ENCODE results near the gene TNFAIP8L3.

DNA sequence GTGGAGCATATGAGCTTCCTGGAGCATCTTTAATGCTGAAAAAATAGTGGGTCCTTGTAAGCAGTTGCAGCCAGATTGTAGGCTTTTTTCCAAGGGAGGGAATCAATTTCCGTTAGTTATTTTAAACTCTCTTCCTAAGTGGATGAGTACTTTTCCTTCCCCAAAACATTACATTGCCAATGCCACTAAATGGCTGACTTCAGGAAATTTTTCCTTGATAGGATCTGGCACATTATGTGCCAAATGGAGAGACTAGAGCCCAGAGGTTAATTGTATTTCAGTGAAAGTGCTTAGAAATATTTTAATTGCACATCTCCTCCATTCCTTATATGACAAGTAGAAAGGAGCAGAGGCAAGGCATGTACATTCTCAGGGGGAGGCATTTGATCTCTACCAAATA, 83.5 kb downstream of the TNFAIP8L3 start:
- no peak for TF ChIP-seq POLR2A (IDR thresholded peaks at IDR 0.05)
- TF ChIP-seq, protein P1, sequence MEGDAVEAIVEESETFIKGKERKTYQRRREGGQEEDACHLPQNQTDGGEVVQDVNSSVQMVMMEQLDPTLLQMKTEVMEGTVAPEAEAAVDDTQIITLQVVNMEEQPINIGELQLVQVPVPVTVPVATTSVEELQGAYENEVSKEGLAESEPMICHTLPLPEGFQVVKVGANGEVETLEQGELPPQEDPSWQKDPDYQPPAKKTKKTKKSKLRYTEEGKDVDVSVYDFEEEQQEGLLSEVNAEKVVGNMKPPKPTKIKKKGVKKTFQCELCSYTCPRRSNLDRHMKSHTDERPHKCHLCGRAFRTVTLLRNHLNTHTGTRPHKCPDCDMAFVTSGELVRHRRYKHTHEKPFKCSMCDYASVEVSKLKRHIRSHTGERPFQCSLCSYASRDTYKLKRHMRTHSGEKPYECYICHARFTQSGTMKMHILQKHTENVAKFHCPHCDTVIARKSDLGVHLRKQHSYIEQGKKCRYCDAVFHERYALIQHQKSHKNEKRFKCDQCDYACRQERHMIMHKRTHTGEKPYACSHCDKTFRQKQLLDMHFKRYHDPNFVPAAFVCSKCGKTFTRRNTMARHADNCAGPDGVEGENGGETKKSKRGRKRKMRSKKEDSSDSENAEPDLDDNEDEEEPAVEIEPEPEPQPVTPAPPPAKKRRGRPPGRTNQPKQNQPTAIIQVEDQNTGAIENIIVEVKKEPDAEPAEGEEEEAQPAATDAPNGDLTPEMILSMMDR (IDR thresholded peaks at IDR 0.05): no peak
